IMR-90 (cell line): ENCODE data around the gene EPN2. TPM values are rescaled to one million over a fixed set of nuclear protein-coding genes. Genes with fewer than 3 reads are reported as not detected.

Experiments
- ATAC-seq: fragments of 200-7000 bp; cut with Tn5 transposase; 2 replicates; pipeline ENCODE4 v1.9.1; 2020; ENCODE audit warnings: low read depth, mild to moderate bottlenecking, moderate library complexity
- BruUV-seq: library from RNA; stranded (reverse); fragments of 400-500 nt; replicated peaks from 2 replicates; lab custom pipeline; 2021; lab: Mats Ljungman, UMichigan
- CTCF ChIA-PET: fragments of 300-600 bp; formaldehyde crosslinking; extraction: SDS; loops from one replicate; lab custom pipeline; 2021; ENCODE audit warnings: antibody characterized with exemption; lab: Yijun Ruan, JAX
- POLR2A ChIA-PET: fragments of 300-600 bp; sonication (Branson Sonifier 250); formaldehyde crosslinking; loops from one replicate; lab custom pipeline; 2022; ENCODE audit warnings: antibody characterized with exemption; ENCODE audit not compliant: unreplicated experiment; lab: Charles Lee
- DNase-seq: peaks from one replicate; pipeline ENCODE4 v3.0.0; 2013
- H2AFZ ChIP-seq: replicated peaks from 2 replicates; pipeline ENCODE3; 2013; ENCODE audit warnings: low read length, mild to moderate bottlenecking; ENCODE audit not compliant: poor library complexity
- H2AK5ac ChIP-seq: 2 replicates; pipeline ENCODE4 v1.6.1; 2013; ENCODE audit warnings: low read depth, low read length, inconsistent platforms
- H2AK9ac ChIP-seq: replicated peaks from 2 replicates; pipeline ENCODE3; 2013; ENCODE audit warnings: mild to moderate bottlenecking, low read depth, low read length, moderate library complexity; ENCODE audit not compliant: poor library complexity
- H2BK120ac ChIP-seq: 2 replicates; pipeline ENCODE4 v1.6.1; 2013; ENCODE audit warnings: low read depth, low read length, inconsistent platforms
- H2BK15ac ChIP-seq: 3 replicates; pipeline ENCODE4 v1.6.1; 2013; ENCODE audit warnings: low read depth, low read length, inconsistent platforms
- H2BK20ac ChIP-seq: 2 replicates; pipeline ENCODE4 v1.6.1; 2013; ENCODE audit warnings: low read depth, mild to moderate bottlenecking, inconsistent platforms, low read length, moderate library complexity
- H2BK5ac ChIP-seq: 2 replicates; pipeline ENCODE4 v1.6.1; 2013; ENCODE audit warnings: mild to moderate bottlenecking, low read depth, low read length, inconsistent platforms; ENCODE audit not compliant: poor library complexity, severe bottlenecking
- H3K14ac ChIP-seq: replicated peaks from 2 replicates; pipeline ENCODE4 v1.6.1; 2013; ENCODE audit warnings: low read depth, low read length, inconsistent platforms
- H3K18ac ChIP-seq: 2 replicates; pipeline ENCODE4 v1.6.1; 2013; ENCODE audit warnings: low read depth, low read length, control low read depth
- H3K23ac ChIP-seq: 2 replicates; pipeline ENCODE4 v1.6.1; 2013; ENCODE audit warnings: low read depth, low read length, inconsistent platforms
- H3K27ac ChIP-seq: 2 replicates; pipeline ENCODE4 v1.5.1; 2013; ENCODE audit warnings: mild to moderate bottlenecking, control low read depth, low read length; ENCODE audit not compliant: insufficient read depth
- H3K27me3 ChIP-seq: 2 replicates; pipeline ENCODE4 v1.6.1; 2013; ENCODE audit warnings: low read length; ENCODE audit not compliant: control insufficient read depth, insufficient read depth
- H3K36me3 ChIP-seq: 2 replicates; pipeline ENCODE4 v1.6.1; 2013; ENCODE audit warnings: low read length, mixed read lengths; ENCODE audit not compliant: control insufficient read depth, insufficient read depth
- H3K4ac ChIP-seq: 2 replicates; pipeline ENCODE4 v1.6.1; 2013; ENCODE audit warnings: low read depth, low read length, inconsistent platforms
- H3K4me1 ChIP-seq: 2 replicates; pipeline ENCODE4 v1.6.1; 2013; ENCODE audit warnings: low read length, mixed read lengths; ENCODE audit not compliant: control insufficient read depth, insufficient read depth
- H3K4me2 ChIP-seq: 2 replicates; pipeline ENCODE4 v1.6.1; 2013; ENCODE audit warnings: low read depth, mild to moderate bottlenecking, control low read depth, low read length, moderate library complexity
- H3K4me3 ChIP-seq: 2 replicates; pipeline ENCODE4 v1.5.1; 2013; ENCODE audit warnings: low read depth, mild to moderate bottlenecking, control low read depth, low read length, moderate library complexity; ENCODE audit not compliant: insufficient read depth
- H3K56ac ChIP-seq: 2 replicates; pipeline ENCODE4 v1.6.1; 2013; ENCODE audit warnings: low read length, inconsistent platforms; ENCODE audit not compliant: insufficient read depth; ENCODE audit errors: extremely low read depth
- H3K79me1 ChIP-seq, 2 experiments: 2 replicates each; pipeline ENCODE4 v1.6.1; 2013; ENCODE audit warnings: low read length in 2 of 2, inconsistent platforms in 1 of 2, low read depth in 1 of 2
- H3K9ac ChIP-seq: 2 replicates; pipeline ENCODE4 v1.6.1; 2013; ENCODE audit warnings: low read depth, low read length, control low read depth
- H3K9me1 ChIP-seq: 2 replicates; pipeline ENCODE4 v1.6.1; 2013; ENCODE audit warnings: low read length, inconsistent platforms; ENCODE audit not compliant: insufficient read depth
- H3K9me3 ChIP-seq: 2 replicates; pipeline ENCODE4 v1.6.1; 2013; ENCODE audit warnings: low read length; ENCODE audit not compliant: control insufficient read depth, insufficient read depth
- H4K20me1 ChIP-seq: 2 replicates; pipeline ENCODE4 v1.6.1; 2013; ENCODE audit warnings: low read length, inconsistent platforms; ENCODE audit not compliant: insufficient read depth
- H4K5ac ChIP-seq: 2 replicates; pipeline ENCODE4 v1.6.1; 2013; ENCODE audit warnings: mild to moderate bottlenecking, low read depth, low read length, control low read depth
- H4K8ac ChIP-seq, 2 experiments: 2 replicates each; pipeline ENCODE4 v1.6.1; 2013; ENCODE audit warnings: low read depth in 2 of 2, low read length in 2 of 2, control low read depth in 1 of 2, inconsistent platforms in 1 of 2
- H4K91ac ChIP-seq: 2 replicates; pipeline ENCODE4 v1.6.1; 2013; ENCODE audit warnings: low read depth, low read length, inconsistent platforms; ENCODE audit not compliant: insufficient read depth
- FOS ChIP-seq: fragments of 150-350 bp; IDR thresholded peaks from 2 replicates; pipeline ENCODE4 v1.6.1; 2016; ENCODE audit warnings: low read depth, low read length
- MAZ ChIP-seq: IDR thresholded peaks from 2 replicates; pipeline ENCODE4 v1.6.1; 2012; ENCODE audit warnings: low read depth, mild to moderate bottlenecking, low read length, improper control_type of control experiment, moderate library complexity, borderline replicate concordance
- MXI1 ChIP-seq: IDR thresholded peaks from 2 replicates; pipeline ENCODE4 v1.6.1; 2012; ENCODE audit warnings: low read depth, mild to moderate bottlenecking, low read length, moderate library complexity, borderline replicate concordance
- POLR2A ChIP-seq: IDR thresholded peaks from 2 replicates; pipeline ENCODE4 v1.6.1; 2012; ENCODE audit warnings: mild to moderate bottlenecking, low read depth, low read length
- RAD21 ChIP-seq: IDR thresholded peaks from 2 replicates; pipeline ENCODE4 v1.6.1; 2012; ENCODE audit warnings: low read length, improper control_type of control experiment
- RCOR1 ChIP-seq: IDR thresholded peaks from 2 replicates; pipeline ENCODE4 v1.6.1; 2012; ENCODE audit warnings: mild to moderate bottlenecking, low read length, improper control_type of control experiment; ENCODE audit not compliant: insufficient replicate concordance
- SMC3 ChIP-seq: fragments of 150-350 bp; IDR thresholded peaks from 2 replicates; pipeline ENCODE4 v1.6.1; 2016; ENCODE audit warnings: low read depth, mild to moderate bottlenecking, antibody characterized with exemption, low read length, moderate library complexity
- WGBS, 2 experiments: methylation state at CpG; one replicate each; pipeline versions ENCODE4 v1.1.5 to v1.1.7; 2013; ENCODE audit warnings: missing lambda C conversion rate in 2 of 2; ENCODE audit not compliant: insufficient read length in 1 of 2; ENCODE audit errors: extremely low coverage in 2 of 2; 5-methylcytosine and 5-hydroxymethylcytosine counted together
- dilution Hi-C: fragments of 300-500 bp; cut with HindIII; formaldehyde crosslinking; loops from one replicate; pipeline ENCODE4 v1.14.3; 2018; ENCODE audit warnings: low sequenced_read_pairs; ENCODE audit not compliant: unreplicated experiment
- in situ Hi-C: fragments of 300-500 bp; cut with MboI; formaldehyde crosslinking; loops from 3 replicates; pipeline ENCODE4 v1.14.3; 2019; ENCODE audit warnings: low sequenced_read_pairs, inconsistent platforms, mixed read lengths
- intact Hi-C: fragments of 100-400 bp; cut with micrococcal nuclease; formaldehyde crosslinking; loops from 2 replicates; pipeline ENCODE4 v1.10.0; 2022
- polyA plus RNA-seq, 3 experiments: library from polyadenylated mRNA; depleted of rRNA; stranded (reverse); fragments of >200 nt; gene quantifications; 2 replicates each; pipeline ENCODE4 v1.2.3, GENCODE V29; 2012; ENCODE audit warnings: low replicate concordance in 1 of 3
- total RNA-seq: library from RNA; depleted of rRNA; stranded (reverse); fragments of >200 nt; gene quantifications from 2 replicates; pipeline ENCODE4 v1.2.3, GENCODE V29; 2012
- TF ChIP-seq, protein P1 (sequence below): fragments of 150-350 bp; IDR thresholded peaks from 2 replicates; pipeline ENCODE4 v1.6.1; 2017; ENCODE audit warnings: mild to moderate bottlenecking, antibody characterized with exemption, low read length, low read depth
- TF ChIP-seq, protein P2 (sequence below): conservative IDR thresholded peaks from 2 replicates; pipeline ENCODE4 v1.5.1; 2012; ENCODE audit warnings: mild to moderate bottlenecking, low read depth, low read length, improper control_type of control experiment

Gene EPN2
- total and polyA plus RNA-seq, 2 of the 4 experiments (the other 2 are of a cell fraction) = 14.9 to 25.3 TPM

DNA sequence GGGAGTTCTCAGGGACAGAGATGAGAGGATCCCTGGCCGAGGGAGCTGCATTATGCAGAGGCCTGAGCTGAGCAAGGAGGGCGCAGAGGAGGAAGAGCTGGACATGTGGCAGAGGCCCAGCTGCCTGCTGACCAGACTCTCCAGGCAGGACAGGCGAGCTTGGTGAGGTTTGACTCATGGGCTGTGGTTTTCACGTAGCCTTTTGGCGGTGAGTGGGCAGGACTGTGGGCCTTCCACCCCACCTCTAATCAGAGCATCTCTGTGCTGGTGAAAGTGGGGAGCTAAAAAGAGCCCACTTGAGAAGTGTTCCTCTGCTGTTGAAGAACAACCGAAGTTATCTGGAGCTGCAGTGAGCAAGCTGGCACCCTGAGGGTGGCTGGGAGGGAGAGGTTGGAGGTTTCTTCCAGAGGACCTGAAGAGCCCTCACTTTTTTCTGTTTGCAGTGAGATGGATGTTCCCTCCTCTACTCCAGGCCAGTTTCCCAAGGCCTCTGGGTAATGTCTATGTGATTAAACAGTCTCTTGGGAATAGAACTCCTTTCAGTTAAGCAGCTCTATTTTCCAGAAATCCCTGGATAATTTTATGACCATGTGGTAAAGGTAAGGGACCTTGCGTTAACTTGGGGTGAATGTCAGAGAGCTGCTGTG, 11.9 kb downstream of the EPN2 start:
- H2AFZ ChIP-seq = no peak overlapping the region
- peaks cover 80% of the 10 kb centered on the region for H4K20me1 ChIP-seq
- H2BK20ac ChIP-seq = no peak overlapping the region
- H2AK5ac ChIP-seq = peak overlapping the region; percentile 9; the same call in 1 of the 2 replicates
- 0 out of 2 replicates have a peak overlapping the region, but pooled peaks have one; percentile 2 for H3K27ac ChIP-seq
- H2BK5ac ChIP-seq = no peak overlapping the region
- WGBS, 2 experiments = 70% methylated on average over 2 of the region's 7 CpGs; no CpG with 5 or more reads in 1 of the 2 experiments
- H2BK120ac ChIP-seq = no peak overlapping the region
- no peak overlapping the region for H3K4me3 ChIP-seq
- no peak overlapping the region for H4K5ac ChIP-seq
- no peak overlapping the region for H3K14ac ChIP-seq
- no peak overlapping the region for H2BK15ac ChIP-seq
- peak; percentile 97 for ATAC-seq
- in situ Hi-C loops (no loop called here), intact Hi-C loops (no loop called here), dilution Hi-C loops (no loop called here)
- 0 out of 2 replicates have a peak overlapping the region, but pooled peaks have one; percentile 6 for H3K23ac ChIP-seq
- no peaks in the 10 kb centered on the region for H3K36me3 ChIP-seq
- no TSS peak for BruUV-seq
- no peak overlapping the region; the same call in 1 of the 2 replicates for H3K18ac ChIP-seq
- ChIA-PET CTCF (interaction anchor here (2.0 kb wide), 1 partner anchor 12 kb away, joined by 5 read pairs; no protein-coding TSS in a partner anchor), POLR2A (no interaction called here)
- peak overlapping the region; percentile 42; the same call in 1 of the 2 replicates for H3K9ac ChIP-seq
- no peak overlapping the region for H4K8ac ChIP-seq
- DNase-seq = peak; percentile 94
- peak overlapping the region; percentile 54; the same call in 1 of the 2 replicates for H3K4me2 ChIP-seq
- H3K27me3 ChIP-seq = no peaks in the 10 kb centered on the region
- H2AK9ac ChIP-seq = no peak overlapping the region
- H4K91ac ChIP-seq = no peak overlapping the region
- TF ChIP-seq FOS (peak; percentile 60; the same call in 1 of the 2 replicates), POLR2A (no peak), SMC3 (peak; percentile 12; the same call in 1 of the 2 replicates), RAD21 (peak; percentile 28), RCOR1 (peak; percentile 32), MAZ (peak; percentile 28; the same call in 1 of the 2 replicates), MXI1 (peak; percentile 80; the same call in 1 of the 2 replicates)
- TF ChIP-seq, protein P1, sequence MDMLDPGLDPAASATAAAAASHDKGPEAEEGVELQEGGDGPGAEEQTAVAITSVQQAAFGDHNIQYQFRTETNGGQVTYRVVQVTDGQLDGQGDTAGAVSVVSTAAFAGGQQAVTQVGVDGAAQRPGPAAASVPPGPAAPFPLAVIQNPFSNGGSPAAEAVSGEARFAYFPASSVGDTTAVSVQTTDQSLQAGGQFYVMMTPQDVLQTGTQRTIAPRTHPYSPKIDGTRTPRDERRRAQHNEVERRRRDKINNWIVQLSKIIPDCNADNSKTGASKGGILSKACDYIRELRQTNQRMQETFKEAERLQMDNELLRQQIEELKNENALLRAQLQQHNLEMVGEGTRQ = peak; percentile 59; the same call in 1 of the 2 replicates
- TF ChIP-seq, protein P2, sequence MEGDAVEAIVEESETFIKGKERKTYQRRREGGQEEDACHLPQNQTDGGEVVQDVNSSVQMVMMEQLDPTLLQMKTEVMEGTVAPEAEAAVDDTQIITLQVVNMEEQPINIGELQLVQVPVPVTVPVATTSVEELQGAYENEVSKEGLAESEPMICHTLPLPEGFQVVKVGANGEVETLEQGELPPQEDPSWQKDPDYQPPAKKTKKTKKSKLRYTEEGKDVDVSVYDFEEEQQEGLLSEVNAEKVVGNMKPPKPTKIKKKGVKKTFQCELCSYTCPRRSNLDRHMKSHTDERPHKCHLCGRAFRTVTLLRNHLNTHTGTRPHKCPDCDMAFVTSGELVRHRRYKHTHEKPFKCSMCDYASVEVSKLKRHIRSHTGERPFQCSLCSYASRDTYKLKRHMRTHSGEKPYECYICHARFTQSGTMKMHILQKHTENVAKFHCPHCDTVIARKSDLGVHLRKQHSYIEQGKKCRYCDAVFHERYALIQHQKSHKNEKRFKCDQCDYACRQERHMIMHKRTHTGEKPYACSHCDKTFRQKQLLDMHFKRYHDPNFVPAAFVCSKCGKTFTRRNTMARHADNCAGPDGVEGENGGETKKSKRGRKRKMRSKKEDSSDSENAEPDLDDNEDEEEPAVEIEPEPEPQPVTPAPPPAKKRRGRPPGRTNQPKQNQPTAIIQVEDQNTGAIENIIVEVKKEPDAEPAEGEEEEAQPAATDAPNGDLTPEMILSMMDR = no peak
- peaks cover 30% of the 10 kb centered on the region for H3K9me1 ChIP-seq
- H3K56ac ChIP-seq = no peak overlapping the region
- no peaks in the 10 kb centered on the region for H3K9me3 ChIP-seq
- peaks cover 33 to 79% of the 10 kb centered on the region in 2 experiments for H3K79me1 ChIP-seq
- H3K4ac ChIP-seq = no peak overlapping the region
- peaks cover 16% of the 10 kb centered on the region for H3K4me1 ChIP-seq
